ENCODE measurements around the gene PLPP1.
"Not testable (repeated sequence)": the region's sequence is repeated elsewhere in the genome, so short reads cannot be mapped to it uniquely, and the experiment has no call there.

Gene PLPP1

GRCh38 chr5:55509796-55510522 lies 24.8 kb downstream of the PLPP1 start:
- TF ChIP-seq, protein P1, sequence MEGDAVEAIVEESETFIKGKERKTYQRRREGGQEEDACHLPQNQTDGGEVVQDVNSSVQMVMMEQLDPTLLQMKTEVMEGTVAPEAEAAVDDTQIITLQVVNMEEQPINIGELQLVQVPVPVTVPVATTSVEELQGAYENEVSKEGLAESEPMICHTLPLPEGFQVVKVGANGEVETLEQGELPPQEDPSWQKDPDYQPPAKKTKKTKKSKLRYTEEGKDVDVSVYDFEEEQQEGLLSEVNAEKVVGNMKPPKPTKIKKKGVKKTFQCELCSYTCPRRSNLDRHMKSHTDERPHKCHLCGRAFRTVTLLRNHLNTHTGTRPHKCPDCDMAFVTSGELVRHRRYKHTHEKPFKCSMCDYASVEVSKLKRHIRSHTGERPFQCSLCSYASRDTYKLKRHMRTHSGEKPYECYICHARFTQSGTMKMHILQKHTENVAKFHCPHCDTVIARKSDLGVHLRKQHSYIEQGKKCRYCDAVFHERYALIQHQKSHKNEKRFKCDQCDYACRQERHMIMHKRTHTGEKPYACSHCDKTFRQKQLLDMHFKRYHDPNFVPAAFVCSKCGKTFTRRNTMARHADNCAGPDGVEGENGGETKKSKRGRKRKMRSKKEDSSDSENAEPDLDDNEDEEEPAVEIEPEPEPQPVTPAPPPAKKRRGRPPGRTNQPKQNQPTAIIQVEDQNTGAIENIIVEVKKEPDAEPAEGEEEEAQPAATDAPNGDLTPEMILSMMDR (IDR thresholded peaks at IDR 0.05; ENCODE audit: low read depth, low read length, missing control alignments) = no peak
- H3K4me3 ChIP-seq (ENCODE audit: low read depth, low read length) = no peak overlapping the region
- DNase-seq (ENCODE audit: low read depth) = no peak

DNA sequence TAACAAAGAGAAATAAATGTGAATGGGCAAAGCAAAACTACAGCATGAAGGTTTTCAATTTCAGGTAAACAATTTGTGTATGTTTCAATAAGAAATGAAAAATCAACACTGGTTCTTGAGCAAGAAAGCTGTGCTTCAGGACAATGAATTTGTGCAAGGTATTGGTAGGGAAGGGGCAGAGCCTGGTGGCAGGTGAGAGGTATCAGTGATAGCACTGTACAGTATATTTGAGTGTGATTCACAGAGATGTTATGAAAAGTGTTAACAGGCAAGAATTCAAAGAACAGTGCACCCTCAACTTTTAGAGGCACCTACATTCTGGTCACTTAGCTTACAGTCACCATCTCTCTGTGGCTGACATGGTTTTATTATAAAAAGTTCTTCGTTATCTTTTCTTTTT lies 25.7 kb downstream of the PLPP1 start:
- TF ChIP-seq, protein P1 (IDR thresholded peaks at IDR 0.05; ENCODE audit: low read depth, low read length, missing control alignments) = no peak

DNA sequence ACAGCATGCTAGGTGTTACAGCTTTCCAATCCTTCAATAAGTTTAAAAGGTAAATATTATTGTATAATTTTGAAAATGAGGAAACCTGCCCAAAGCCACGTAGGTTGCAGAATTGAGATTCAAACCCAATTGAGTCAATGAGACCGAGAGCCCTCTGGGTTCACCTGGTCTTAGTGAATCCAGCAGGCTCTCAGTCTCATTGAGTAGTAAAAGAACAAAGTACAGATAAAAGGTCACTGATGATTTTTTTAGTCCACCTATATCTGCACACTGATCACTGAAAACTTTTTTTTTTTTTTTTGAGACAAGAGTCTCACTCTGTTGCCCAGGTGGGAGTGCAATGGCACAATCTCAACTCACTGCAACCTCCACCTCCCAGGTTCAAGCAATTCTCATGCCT lies 27.2 kb downstream of the PLPP1 start:
- no peak for DNase-seq (ENCODE audit: low read depth)
- no peak overlapping the region for H3K4me3 ChIP-seq (ENCODE audit: low read depth, low read length)
- TF ChIP-seq, protein P1 (IDR thresholded peaks at IDR 0.05; ENCODE audit: low read depth, low read length, missing control alignments) = no peak

More for the DNA sequence above, 25.7 kb downstream of the PLPP1 start:
- no peak for DNase-seq (ENCODE audit: low read depth)
- no peak overlapping the region for H3K4me3 ChIP-seq (ENCODE audit: low read depth, low read length)

DNA sequence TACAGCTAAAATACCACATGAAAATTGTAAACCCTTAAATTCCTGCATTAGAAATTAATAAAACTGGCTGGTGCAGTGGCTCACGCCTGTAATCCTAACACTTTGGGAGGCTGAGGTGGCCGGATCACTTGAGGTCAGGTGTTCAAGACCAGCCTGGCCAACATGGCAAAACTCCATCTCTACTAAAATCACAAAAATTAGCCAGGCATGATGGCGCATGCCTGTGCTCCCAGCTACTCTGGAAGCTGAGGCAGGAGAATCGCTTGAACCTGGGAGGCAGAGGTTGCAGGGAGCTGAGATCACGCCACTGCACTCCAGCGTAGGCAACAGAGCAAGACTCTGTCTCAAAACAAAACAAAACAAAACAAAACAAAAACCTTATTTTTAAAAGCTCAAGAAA lies 29.1 kb downstream of the PLPP1 start:
- not testable (repeated sequence) for DNase-seq (ENCODE audit: low read depth); H3K4me3 ChIP-seq (ENCODE audit: low read depth, low read length)

- H3K4me3 ChIP-seq (ENCODE audit: low read depth, low read length); DNase-seq (ENCODE audit: low read depth): not testable (repeated sequence)
Observed at GRCh38 chr5:55503917-55504316, 30.8 kb downstream of the PLPP1 start.

GRCh38 chr5:55502759-55503158 lies 32.0 kb downstream of the PLPP1 start:
- H3K4me3 ChIP-seq (ENCODE audit: low read depth, low read length) = no peak overlapping the region
- TF ChIP-seq, protein P1 (IDR thresholded peaks at IDR 0.05; ENCODE audit: low read depth, low read length, missing control alignments) = no peak
- no peak for DNase-seq (ENCODE audit: low read depth)

GRCh38 chr5:55498457-55498856 lies 36.3 kb downstream of the PLPP1 start:
- no peak for DNase-seq (ENCODE audit: low read depth)
- TF ChIP-seq, protein P1 (IDR thresholded peaks at IDR 0.05; ENCODE audit: low read depth, low read length, missing control alignments) = no peak
- H3K4me3 ChIP-seq (ENCODE audit: low read depth, low read length) = no peak overlapping the region

- TF ChIP-seq, protein P1 (IDR thresholded peaks at IDR 0.05; ENCODE audit: low read depth, low read length, missing control alignments) = no peak
- DNase-seq (ENCODE audit: low read depth) = no peak
- H3K4me3 ChIP-seq (ENCODE audit: low read depth, low read length) = no peak overlapping the region
Observed at GRCh38 chr5:55497712-55498111, 37.1 kb downstream of the PLPP1 start.
